ENCODE measurements around the gene MAP1LC3B.

MAP1LC3B gene

DNA sequence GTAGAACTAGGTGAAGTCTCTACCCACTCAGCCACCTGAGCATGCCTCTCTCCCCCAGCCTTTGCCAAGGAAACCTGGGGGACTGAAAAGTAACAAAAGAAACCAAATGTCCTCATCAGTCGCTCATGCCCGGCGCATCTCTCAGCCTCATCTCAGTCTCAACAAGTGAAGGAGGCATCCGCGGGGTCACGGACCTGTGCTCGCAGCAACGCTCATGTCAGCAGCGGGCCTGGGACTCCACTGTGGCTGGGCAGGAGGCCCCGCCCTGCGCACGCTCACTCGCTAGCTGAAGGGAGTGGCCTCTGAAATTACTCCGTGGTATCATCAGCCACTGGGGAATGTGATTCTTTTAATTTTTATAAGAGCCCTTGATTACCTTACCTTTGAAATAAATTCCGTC lies 31.3 kb downstream of the MAP1LC3B start:
- no peak for FAIRE-seq
- no peak for DNase-seq (ENCODE audit: insufficient read length, low spot score)

DNA sequence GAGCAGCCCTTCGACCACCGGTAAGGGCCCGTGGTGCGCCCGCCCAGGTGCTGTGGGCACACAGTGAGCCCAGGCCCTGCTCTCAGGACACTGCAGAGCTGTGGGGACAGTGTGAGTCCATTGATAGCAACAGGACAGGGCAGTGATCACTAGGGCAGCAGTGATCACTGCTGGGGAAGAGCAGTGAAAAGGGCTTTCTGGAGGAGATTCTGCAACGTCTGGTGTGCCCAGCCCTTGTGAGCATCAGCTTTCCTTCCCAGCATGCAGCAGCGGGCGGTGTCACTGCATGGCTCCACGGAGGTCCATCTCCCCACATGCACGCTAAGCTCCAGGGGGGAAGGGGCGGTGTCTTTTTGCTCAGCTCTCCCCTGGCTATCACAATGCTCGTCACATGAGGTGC lies 32.1 kb downstream of the MAP1LC3B start:
- DNase-seq (ENCODE audit: insufficient read length, low spot score) (no peak), FAIRE-seq (no peak)

DNA sequence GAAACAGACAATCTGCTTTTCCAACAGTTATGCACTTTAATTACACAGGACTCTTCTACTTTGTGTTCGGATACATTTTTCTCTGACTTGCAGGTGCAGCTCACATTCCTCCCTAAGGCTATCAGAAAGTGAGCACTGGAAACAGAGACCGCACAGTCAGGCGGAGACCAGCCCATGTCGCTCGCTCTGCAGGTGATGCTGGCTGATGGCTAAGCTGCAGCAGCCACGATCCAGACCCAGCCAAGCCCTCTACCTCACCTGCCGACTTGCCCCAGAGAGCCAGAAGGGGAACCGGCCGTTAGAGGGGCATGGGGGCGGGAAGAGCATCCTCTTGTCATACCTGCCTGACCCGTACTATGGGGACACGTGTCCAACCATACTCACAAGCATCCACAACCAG lies 33.8 kb downstream of the MAP1LC3B start:
- DNase-seq (ENCODE audit: insufficient read length, low spot score) = no peak
- FAIRE-seq = no peak

DNA sequence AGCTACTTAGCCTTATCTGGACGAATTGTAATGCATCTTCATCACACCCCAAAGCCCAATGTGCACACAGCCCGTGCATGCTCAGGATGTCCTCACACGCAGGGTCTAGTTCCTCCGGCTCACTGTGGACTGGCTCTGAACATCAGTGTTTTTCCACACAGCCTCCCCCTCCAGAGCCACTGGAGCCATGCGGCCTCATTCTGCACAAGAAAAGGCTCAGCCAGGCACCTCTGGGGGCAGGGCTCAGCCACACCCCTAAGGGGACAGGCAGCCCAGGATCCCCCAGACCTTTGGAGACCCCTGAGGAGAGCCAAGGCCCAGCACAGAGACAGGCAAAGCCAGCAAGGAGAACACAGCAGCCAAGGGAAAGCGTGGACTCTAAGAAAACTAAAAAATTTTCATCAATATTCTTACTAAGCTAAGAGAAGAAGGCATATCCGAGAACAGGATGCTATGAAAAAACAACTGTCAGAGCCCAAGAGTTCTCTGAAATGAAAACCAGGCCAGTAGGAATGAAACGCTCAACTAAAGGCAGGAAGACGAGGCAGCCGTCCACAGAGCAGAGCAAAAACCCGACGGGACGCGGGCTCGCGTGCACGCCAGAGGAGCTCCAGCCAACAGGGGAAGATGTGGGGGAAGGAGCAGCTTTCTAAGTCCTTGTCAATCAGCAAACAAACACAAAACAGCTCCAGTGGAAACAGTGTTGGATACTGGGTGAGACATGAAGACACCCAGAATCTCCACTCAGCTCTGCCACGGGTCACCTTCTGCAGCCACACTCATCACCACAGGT lies 34.5 kb downstream of the MAP1LC3B start:
- FAIRE-seq = no peak

DNA sequence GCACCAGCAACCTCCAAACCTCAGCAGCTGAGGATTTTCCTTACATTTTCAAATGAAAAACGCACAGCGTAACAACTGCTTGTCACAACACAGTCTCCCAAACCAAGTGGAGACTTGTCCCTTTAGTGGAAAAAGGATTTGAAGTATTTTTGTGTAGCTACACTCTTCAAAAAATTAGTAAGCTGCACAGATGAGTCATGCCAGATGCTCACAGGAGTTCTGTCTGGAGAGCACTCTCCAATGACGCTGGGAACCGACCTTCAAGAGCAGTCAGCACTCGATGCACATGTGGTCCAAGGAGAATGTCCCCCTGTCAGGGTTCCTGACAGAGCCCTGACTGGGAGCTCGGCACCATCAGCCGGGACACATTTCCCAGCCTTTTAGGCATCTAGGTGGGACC lies 39.8 kb downstream of the MAP1LC3B start:
- FAIRE-seq (no peak), DNase-seq (ENCODE audit: insufficient read length, low spot score) (no peak)

More for the DNA sequence above, 34.5 kb downstream of the MAP1LC3B start:
- no peak for DNase-seq (ENCODE audit: insufficient read length, low spot score)

DNA sequence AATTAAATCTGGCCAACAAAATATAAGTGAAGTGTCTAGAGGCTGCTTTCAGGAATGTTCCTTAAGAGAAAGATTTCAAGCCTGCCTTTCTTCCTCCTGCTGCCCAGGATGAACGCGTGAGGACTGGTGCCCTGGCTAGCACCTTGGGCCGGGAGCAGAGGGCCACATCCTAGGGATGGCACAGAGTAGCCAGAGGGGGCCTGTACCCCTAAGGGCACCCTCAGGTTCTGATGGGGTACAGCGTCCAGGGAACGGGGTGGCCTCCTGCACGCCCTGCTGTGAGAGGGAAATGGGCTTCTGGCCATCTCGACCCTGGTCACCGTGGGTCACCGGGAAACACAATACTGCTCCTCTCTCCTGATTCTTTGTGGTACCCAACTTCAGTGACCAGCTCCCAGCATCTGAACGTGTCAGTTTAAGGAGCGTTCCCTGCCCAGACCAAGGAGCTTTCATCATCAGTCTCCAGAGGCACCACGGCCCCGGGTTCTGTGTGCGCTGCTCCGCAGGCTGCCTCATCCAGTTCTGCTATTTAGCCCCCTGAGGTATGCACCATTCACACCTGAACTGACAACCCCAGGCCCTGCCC lies 40.3 kb downstream of the MAP1LC3B start:
- DNase-seq (ENCODE audit: insufficient read length, low spot score) (no peak), FAIRE-seq (no peak)

DNA sequence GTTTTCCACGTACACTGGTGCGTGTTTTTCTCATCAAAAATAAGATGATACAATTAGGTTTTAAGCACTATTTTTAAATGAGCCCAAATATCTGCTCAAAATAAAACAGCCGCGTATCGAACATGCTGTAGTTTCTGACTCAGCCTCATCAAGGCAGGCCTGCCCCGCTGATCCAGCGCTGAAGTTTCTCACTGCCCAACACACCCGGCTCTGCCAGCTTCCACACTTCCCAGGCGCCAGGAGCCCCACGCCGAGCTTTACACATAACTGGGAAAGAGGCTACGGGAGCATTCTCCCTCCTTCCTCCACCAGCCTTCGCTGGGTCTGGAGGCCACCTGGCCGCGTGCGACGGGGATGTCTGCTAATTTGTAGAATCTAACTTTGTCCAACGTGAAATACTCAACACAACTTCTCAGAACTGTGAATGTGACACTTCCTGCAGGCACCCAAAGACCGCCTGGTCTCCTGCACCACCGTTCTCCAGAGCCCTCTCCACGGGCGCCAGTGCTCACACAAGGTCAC lies 42.1 kb downstream of the MAP1LC3B start:
- FAIRE-seq = no peak
- DNase-seq (ENCODE audit: insufficient read length, low spot score) = no peak

DNA sequence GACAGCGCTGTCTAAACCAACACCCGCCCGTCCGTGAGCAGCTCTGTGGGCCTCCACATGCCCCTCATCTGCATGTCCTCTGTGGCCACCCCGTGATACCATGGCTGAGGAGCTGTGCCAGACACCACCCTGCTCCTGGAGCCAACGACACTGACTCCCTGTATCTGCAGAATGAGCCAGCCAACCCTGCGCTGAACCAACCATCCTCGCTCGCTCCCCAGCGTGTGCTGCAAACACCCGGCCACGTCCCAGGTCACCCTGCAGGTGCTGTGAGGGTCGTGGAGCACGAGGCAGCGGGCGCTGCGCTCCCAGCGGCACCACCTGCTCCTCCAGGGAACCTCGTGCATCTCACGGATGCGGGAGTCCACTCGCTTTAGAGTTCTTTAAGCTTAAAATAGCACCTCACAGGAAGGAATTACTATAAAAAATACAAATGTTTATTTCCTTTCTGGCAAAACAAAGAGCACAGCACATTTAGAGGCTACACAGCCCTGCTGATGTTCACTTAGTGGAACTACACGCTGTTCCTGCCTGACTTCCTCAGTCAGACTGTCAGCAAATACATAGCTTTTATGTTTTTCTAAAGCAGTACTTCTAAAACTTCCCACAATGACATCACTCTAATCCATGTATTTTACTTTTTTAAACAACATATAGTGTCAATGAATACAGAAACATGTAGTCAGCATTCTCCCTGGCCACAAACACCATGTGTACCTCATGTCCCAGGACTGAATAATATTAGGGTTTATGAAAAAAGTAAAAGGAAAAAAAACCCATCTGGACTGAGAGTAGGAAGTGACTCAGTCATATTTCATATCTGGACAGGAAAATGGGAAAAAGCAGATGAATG lies 43.5 kb downstream of the MAP1LC3B start:
- FAIRE-seq (no peak), DNase-seq (ENCODE audit: insufficient read length, low spot score) (no peak)

DNA sequence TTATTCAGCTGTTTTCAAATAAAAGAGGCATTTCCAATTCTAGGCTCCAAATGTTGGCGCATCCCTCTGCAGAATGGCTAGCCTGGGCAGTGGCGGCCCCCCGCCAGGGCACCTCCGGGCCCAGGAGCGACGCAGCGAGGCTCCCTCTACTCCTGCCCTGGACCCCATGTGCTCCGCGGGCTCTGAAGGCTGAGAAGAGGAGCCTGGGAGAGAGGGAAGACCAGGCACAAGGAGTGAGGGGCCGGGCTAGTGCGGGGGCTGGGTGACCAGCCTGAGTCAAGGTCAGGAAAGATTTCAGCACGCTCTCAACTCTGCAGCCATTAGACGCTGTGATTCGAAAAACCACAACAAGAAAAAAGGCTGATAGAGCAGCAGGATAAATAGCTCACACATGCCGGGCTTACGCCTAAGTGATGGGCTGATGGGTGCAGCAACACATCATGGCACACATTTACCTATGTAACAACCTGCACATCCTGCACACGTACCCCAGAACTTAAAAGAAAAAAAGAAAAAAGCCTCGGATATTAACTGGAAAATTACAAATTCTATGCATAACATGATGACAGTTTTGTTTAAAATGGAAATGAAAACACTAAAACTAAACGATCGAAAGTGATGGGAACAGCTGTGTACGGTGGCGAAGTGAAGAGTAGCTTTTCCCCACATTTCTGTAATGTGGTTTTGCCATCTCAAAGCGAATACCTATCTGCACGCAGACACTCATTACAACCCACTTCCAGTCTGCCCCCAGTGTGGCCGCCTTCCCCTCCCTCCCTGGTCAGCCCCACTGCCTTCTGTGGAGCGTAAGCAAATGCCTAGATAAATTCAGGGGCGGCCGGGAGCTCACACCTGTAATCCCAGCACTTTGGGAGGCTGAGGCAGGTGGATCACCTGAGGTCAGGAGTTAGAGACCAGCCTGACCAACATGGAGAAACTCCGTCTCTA lies 44.4 kb downstream of the MAP1LC3B start:
- FAIRE-seq = no peak
- no peak for DNase-seq (ENCODE audit: insufficient read length, low spot score)

DNA sequence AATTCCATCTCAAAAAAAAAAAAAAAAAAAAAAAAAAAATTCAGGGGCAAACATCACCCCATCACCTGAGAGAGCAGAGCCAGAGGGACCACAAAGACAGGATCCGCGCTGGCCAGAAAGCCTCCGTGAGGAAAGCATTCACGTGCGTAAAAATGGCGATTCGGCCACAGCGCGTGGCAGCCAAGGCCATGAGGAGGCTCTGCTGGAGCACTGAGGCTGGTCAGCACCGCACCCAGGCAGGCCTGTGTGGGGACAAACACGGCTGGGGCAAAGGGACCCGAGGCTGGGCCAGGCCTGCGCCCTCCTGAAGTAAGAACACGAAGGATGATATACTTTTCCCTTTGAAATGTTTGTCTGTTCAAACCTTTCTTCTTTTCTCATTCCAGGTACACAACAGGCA lies 45.2 kb downstream of the MAP1LC3B start:
- FAIRE-seq (no peak), DNase-seq (ENCODE audit: insufficient read length, low spot score) (no peak)

DNA sequence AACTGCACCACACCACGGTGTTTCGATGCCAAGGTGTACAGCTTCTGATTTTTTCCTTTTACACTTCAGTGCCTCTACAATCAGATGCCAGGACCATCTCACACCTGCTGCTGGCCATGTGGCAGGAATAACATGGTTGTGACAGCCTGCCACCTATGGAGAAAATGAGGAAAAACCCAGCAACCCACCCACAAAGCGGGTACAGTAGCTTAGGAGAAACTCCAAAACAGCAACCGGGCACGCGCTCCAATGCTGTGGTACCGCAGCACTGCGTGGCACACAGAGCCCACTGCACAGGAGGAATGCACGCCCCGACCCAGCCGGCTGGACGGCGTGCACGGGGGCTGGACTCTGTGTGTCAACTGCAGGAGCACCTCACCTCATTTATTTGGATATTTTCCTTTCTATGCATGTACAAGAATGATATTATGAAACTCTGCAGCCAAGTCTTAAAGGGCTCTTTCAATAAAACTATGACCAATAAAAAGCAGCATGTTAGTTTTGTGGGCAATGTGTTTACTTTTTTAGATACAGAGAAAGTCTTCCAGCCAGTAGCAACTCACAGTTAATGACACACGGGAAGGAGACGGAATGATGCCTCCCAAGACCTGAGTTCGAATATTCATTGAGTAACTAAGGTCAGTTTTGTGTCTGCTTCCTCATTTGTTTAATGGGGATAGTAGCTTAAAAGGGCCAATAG lies 45.9 kb downstream of the MAP1LC3B start:
- DNase-seq (ENCODE audit: insufficient read length, low spot score) (no peak), FAIRE-seq (no peak)

DNA sequence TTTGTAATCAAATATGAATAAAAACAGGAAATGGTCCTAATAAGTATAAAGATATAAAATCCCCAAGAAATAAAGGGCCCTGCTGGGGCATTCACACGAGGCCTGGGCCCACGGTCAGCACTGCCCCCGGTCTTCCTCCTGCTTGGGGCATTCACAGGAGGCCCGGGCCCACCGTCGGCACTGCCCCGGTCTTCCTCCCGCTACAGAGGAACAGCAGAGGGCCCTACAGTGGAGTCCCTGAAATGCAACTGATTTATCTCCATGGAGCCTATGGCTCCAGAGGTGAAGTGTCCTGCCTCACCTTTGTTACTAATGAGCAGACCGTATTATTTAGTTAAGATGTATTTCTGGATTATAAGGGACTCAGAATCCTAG lies 46.5 kb downstream of the MAP1LC3B start:
- no peak for DNase-seq (ENCODE audit: insufficient read length, low spot score)
- FAIRE-seq = no peak

DNA sequence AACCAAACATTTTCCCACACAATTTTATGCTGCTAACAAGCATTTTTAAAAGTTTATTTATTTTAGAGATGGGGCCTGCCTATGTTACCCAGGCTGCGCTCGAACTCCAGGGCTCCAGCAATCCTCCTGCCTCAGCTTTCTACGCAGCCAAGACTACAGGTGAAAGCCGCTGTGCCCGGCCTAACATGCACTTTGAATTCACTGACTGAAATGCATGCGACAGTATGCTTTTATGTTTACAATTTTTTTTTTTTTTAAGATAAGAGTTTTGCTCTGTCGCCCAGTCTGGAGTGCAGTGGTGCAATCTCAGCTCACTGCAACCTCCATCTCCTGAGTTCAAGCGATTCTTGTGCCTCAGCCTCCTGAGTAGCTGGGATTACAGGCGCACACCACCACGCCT lies 47.8 kb downstream of the MAP1LC3B start:
- FAIRE-seq = no peak
- DNase-seq (ENCODE audit: insufficient read length, low spot score) = no peak

DNA sequence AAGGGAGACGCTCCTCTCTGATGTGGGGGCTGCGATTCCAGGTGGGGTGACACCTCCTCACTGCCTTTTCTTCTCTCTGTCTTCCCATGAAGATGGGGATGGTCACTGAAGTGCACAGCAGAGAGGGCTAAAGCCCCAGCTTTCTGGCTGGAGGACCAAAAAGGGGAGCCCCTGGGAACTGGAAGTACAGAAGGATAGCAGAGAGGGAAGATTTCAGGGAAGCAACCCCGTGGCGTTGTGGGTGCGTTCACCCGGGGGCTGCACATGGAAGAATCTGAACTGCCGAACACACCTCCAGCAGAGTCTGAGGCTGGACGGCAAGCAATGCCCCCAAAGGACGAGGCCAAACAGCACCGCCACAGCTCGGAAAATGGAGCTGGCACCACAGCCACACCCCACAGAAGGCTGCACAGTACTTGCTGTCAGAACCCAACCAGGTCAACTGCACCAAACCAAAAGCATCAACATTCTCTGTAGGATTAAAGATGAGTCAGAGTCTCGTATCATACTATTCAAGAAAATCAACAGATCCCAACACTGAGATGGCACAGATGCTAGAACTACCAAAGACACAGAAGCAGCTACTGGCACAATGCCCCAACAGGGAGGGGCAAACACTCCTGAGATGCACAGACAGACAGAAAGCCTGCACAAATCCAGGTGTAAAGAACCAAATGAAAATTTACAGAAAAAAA lies 49.9 kb downstream of the MAP1LC3B start:
- FAIRE-seq (no peak), DNase-seq (ENCODE audit: insufficient read length, low spot score) (no peak)

DNA sequence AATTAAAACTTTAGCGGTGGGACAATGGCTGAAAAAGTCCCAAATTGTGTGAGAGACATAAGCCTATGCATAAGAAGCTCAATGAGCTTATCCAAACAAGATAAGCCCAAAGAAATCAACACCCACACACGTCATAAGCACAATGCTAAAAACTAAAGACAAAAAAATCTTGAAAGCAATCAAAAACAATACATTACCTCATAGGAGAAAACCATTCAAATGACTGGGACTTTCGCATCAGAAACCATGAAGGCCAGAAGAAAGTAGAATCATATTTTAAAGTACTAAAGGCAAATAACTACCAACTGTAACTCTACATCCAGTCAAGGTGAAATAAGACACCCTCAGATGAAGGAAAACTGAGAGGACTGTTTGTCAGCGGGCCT lies 50.4 kb downstream of the MAP1LC3B start:
- DNase-seq (ENCODE audit: insufficient read length, low spot score) (no peak), FAIRE-seq (no peak)

DNA sequence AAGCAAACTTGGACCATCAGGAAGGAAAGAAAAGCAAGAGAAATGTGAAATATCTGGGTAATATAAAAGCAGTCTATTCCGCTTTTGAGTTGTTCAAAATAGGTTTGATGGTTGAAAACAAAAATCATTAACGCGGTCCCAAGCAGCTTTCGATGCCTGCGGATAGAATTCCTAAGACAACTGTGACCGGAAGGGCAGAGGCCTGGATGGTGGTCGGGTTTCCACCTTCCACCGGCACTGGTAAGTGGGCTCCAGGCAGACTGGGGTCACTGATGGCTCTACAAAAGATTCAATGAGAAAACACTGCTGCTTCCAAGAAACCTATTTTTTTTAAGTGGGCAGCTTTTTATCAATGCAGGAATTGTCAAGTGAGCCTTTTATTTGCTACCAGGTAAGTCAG lies 50.9 kb downstream of the MAP1LC3B start:
- no peak for DNase-seq (ENCODE audit: insufficient read length, low spot score)
- no peak for FAIRE-seq

DNA sequence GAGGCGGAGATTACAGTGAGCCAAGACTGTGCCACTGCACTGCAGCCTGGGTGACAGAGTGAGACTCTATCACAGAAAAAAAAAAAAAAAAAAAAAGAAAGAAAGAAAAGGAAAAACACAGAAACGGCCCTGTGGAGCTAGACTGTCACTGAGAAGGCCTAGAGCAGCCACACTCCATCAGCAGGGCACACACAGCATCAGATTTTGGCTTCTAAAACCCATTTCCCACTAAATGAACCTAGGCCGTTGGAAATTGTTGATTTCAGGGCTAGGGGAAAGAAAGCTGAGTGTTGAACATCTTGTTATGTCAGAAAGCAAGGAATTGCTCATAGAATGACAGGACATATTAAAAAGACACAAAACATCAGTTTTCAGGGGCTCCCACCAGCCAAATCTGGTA lies 51.8 kb downstream of the MAP1LC3B start:
- DNase-seq (ENCODE audit: insufficient read length, low spot score) (no peak), FAIRE-seq (no peak)

DNA sequence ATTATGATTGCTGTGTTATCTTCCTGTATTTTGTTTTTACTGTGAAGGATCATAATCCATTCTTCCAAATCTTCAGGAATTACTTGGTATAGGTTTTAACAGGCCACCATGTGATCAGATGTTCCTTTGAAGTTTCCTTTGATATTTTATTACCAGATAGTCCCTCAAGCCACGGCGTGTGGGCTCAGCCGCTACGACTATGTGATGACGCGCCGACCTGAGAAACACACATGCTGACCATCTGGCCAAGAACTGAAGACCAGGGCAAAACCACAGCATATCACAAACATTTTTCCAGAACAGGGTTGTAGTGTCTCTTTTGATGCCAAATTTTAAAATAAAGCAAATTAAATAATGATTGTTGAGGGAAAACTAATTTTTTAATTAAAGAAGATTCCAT lies 53.4 kb downstream of the MAP1LC3B start:
- FAIRE-seq = no peak
- DNase-seq (ENCODE audit: insufficient read length, low spot score) = no peak

DNA sequence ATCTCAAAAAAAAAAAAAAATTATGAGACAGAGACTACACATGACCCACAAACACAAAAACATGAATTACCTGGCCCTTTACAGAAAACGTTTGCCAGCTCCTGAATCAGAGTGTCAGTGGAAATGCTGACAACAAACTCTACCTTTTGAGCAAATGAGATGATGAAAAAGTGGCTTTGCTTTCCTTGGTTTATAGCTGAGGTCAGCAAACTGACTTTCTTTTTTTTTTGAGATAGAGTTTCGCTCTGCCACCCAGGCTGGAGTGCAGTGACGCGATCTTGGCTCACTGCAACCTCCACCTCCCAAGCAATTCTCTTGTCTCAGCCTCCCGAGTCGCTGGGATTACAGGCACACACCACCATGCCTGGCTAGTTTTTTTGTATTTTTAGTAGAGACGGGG lies 54.3 kb downstream of the MAP1LC3B start:
- no peak for DNase-seq (ENCODE audit: insufficient read length, low spot score)
- FAIRE-seq = no peak
